B cell (primary cell): Measurements from ENCODE around the gene STXBP4. TPM values are rescaled to one million over a fixed set of nuclear protein-coding genes. Genes with fewer than 3 reads are reported as not detected.

Source experiments
- ATAC-seq: fragments of 200-7000 bp; cut with Tn5 transposase; one replicate; pipeline ENCODE4 v1.10.0; 2021; ENCODE audit warnings: low read depth, mild to moderate bottlenecking, moderate number of reproducible peaks, moderate library complexity
- CTCF ChIA-PET: fragments of 350-600 bp; sonication (Branson Sonifier 250); formaldehyde crosslinking; loops from one replicate; lab custom pipeline; 2021; ENCODE audit warnings: antibody characterized with exemption, inconsistent platforms; lab: Charles Lee
- POLR2A ChIA-PET: fragments of 350-600 bp; sonication (Branson Sonifier 250); formaldehyde crosslinking; loops from one replicate; lab custom pipeline; 2021; ENCODE audit warnings: antibody characterized with exemption; lab: Charles Lee
- DNase-seq: peaks from one replicate; pipeline ENCODE4 v3.0.0; 2013
- H2AFZ ChIP-seq: 2 replicates; pipeline ENCODE4 v1.6.1; 2012; ENCODE audit warnings: mild to moderate bottlenecking, low read depth, low read length; ENCODE audit not compliant: insufficient read depth, poor library complexity, severe bottlenecking
- H3K27ac ChIP-seq, 2 donors: 1 replicate in 1 of 2; 2 replicates in 1 of 2; pipeline ENCODE4 v1.5.1; 2012 to 2013; ENCODE audit warnings: low read length in 2 of 2, mild to moderate bottlenecking in 2 of 2, moderate library complexity in 1 of 2
- H3K27me3 ChIP-seq, 4 experiments: fragments of 200-600 bp in 1 of 4; sonication (generic) in 1 of 4; replicated peaks in 1 of 4; 1 replicate in 2 of 4; 2 replicates in 2 of 4; pipeline versions ENCODE4 v1.6.1 to v1.7.0; 2013 to 2016; ENCODE audit warnings: low read length in 3 of 4, mild to moderate bottlenecking in 2 of 4, mixed read lengths in 1 of 4, moderate library complexity in 1 of 4; ENCODE audit not compliant: insufficient read depth in 4 of 4, control insufficient read depth in 3 of 4; ENCODE audit errors: control extremely low read depth in 1 of 4
- H3K36me3 ChIP-seq, 2 experiments: replicated peaks in 1 of 2; 1 replicate in 1 of 2; 2 replicates in 1 of 2; pipeline versions ENCODE4 v1.6.1 to v1.7.1; 2013; ENCODE audit warnings: low read length in 1 of 2; ENCODE audit not compliant: insufficient read depth in 2 of 2, control insufficient read depth in 1 of 2; ENCODE audit errors: control extremely low read depth in 1 of 2, extremely low read depth in 1 of 2
- H3K4me1 ChIP-seq, 2 donors: fragments of 200-600 bp in 1 of 2; sonication (generic) in 1 of 2; 1 replicate in 1 of 2; 2 replicates in 1 of 2; pipeline versions ENCODE4 v1.5.1 to v1.6.1; 2013 to 2017; ENCODE audit warnings: low read length in 2 of 2; ENCODE audit not compliant: control insufficient read depth in 2 of 2, insufficient read depth in 2 of 2
- H3K4me2 ChIP-seq: replicated peaks from 2 replicates; pipeline ENCODE3; 2012; ENCODE audit warnings: mild to moderate bottlenecking, low read depth, low read length; ENCODE audit not compliant: poor library complexity, severe bottlenecking
- H3K4me3 ChIP-seq, 5 experiments: fragments of 200-600 bp in 1 of 5; sonication (generic) in 1 of 5; 1 replicate in 3 of 5; 2 replicates in 2 of 5; pipeline versions ENCODE4 v1.5.1 to v1.7.0; 2011 to 2016; ENCODE audit warnings: low read length in 4 of 5, mild to moderate bottlenecking in 4 of 5, low read depth in 2 of 5, control low read depth in 1 of 5, moderate library complexity in 1 of 5; ENCODE audit not compliant: insufficient read depth in 1 of 5; ENCODE audit errors: control extremely low read depth in 1 of 5, extremely low read depth in 1 of 5
- H3K79me2 ChIP-seq: fragments of 200-600 bp; sonication (generic); one replicate; pipeline ENCODE4 v1.6.0; 2016; ENCODE audit warnings: low read length; ENCODE audit not compliant: control insufficient read depth, insufficient read depth
- H3K9ac ChIP-seq: fragments of 200-600 bp; sonication (generic); 2 replicates; pipeline ENCODE4 v1.6.1; 2017; ENCODE audit warnings: mild to moderate bottlenecking, low read length, moderate library complexity
- H3K9me3 ChIP-seq, 3 donors: one replicate each; pipeline versions ENCODE4 v1.6.1 to v1.7.1; 2013; ENCODE audit warnings: low read length in 2 of 3; ENCODE audit not compliant: control insufficient read depth in 2 of 3, insufficient read depth in 1 of 3; ENCODE audit errors: control extremely low read depth in 1 of 3
- H4K20me1 ChIP-seq: 2 replicates; pipeline ENCODE4 v1.6.0; 2012; ENCODE audit warnings: mild to moderate bottlenecking, low read length; ENCODE audit not compliant: insufficient read depth, control insufficient read depth, poor library complexity, severe bottlenecking
- H3K27ac Mint-ChIP-seq: one replicate; pipeline ENCODE4 v1.8.0; 2021; ENCODE audit warnings: mixed read lengths
- H3K27me3 Mint-ChIP-seq: one replicate; pipeline ENCODE4 v1.8.0; 2021; ENCODE audit warnings: mixed read lengths
- H3K4me1 Mint-ChIP-seq: one replicate; pipeline ENCODE4 v1.8.0; 2021; ENCODE audit warnings: mixed read lengths
- H3K4me3 Mint-ChIP-seq: one replicate; pipeline ENCODE4 v1.8.0; 2021; ENCODE audit warnings: mixed read lengths
- H3K9me3 Mint-ChIP-seq: one replicate; pipeline ENCODE4 v1.8.0; 2022; ENCODE audit warnings: mixed read lengths; ENCODE audit not compliant: insufficient read depth
- CTCF ChIP-seq: fragments of 200-600 bp; IDR thresholded peaks from one replicate; pipeline ENCODE4 v1.8.0; 2022; ENCODE audit warnings: antibody characterized with exemption, mild to moderate bottlenecking
- EZH2 ChIP-seq: IDR thresholded peaks from 2 replicates; pipeline ENCODE4 v1.6.1; 2012; ENCODE audit warnings: borderline replicate concordance, low read depth, mild to moderate bottlenecking, moderate library complexity, low read length; ENCODE audit not compliant: insufficient read depth, poor library complexity, severe bottlenecking
- WGBS: methylation state at CpG from one replicate; pipeline ENCODE4 v1.1.5; 2013; ENCODE audit warnings: missing lambda C conversion rate; ENCODE audit not compliant: insufficient coverage; 5-methylcytosine and 5-hydroxymethylcytosine counted together
- intact Hi-C: fragments of 100-400 bp; cut with micrococcal nuclease; formaldehyde crosslinking; loops from one replicate; pipeline ENCODE4 v1.10.0; 2022
- polyA plus RNA-seq: library from polyadenylated mRNA; depleted of rRNA; stranded (reverse); fragments of >200 nt; gene quantifications from 2 replicates; pipeline ENCODE4 v1.2.3, GENCODE V29; 2012
- total RNA-seq, 2 donors: library from RNA; stranded (reverse); fragments of 120-200 nt in 1 of 2; gene quantifications; 1 replicate in 1 of 2; 2 replicates in 1 of 2; pipeline versions ENCODE4 v1.2.3 to v1.2.4, GENCODE V29; 2013 to 2022

STXBP4 gene
- total and polyA plus RNA-seq, 2 donors (not counting 1 experiment from before 2014, with no cell fraction given): 1.2 to 11.4 TPM

DNA sequence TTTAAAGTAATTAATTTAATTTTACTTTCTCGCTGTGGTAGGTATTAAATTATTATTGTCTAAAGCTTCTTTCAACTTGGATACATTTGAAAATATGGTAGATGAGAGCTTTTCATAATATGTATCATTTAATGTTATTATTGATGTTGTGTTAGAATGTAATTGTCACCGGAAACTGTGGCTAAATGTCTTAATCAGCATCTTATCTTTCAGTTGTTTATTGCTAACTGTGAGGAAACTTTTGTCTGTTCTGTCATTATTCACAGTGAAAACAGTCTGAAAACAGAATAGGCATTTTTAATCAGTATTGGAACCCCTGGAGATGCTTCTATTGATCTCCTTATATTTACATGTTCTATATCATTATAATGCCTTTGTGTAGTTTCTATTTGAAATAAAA, 120.7 kb downstream of the STXBP4 start:
- H3K36me3 ChIP-seq: no peaks in the 10 kb centered on the region
- H3K4me1 Mint-ChIP-seq: no peaks in the 10 kb centered on the region
- no peaks in the 10 kb centered on the region for H3K4me1 ChIP-seq
- no peaks in the 10 kb centered on the region for H4K20me1 ChIP-seq
- H3K4me2 ChIP-seq: no peak overlapping the region
- no peaks in the 10 kb centered on the region for H3K79me2 ChIP-seq
- peaks cover 2% of the 10 kb centered on the region for H3K9me3 Mint-ChIP-seq
- no peak overlapping the region for H2AFZ ChIP-seq
- H3K27me3 Mint-ChIP-seq: no peaks in the 10 kb centered on the region
- ChIA-PET CTCF (no interaction called here), POLR2A (no interaction called here)
- DNase-seq (no peak), ATAC-seq (no peak)
- no peak overlapping the region for H3K4me3 ChIP-seq
- H3K9me3 ChIP-seq: peaks cover 0 to 2% (median 0%) of the 10 kb centered on the region in 3 donors
- intact Hi-C loops: no loop called here
- no peaks in the 10 kb centered on the region for H3K27me3 ChIP-seq
- no peak overlapping the region for H3K9ac ChIP-seq
- WGBS: no CpG with 5 or more reads among the region's 2 CpGs
- TF ChIP-seq EZH2 (no peak), CTCF (no peak)
- no peak overlapping the region for H3K27ac Mint-ChIP-seq
- H3K4me3 Mint-ChIP-seq: no peak overlapping the region
- no peak overlapping the region for H3K27ac ChIP-seq

DNA sequence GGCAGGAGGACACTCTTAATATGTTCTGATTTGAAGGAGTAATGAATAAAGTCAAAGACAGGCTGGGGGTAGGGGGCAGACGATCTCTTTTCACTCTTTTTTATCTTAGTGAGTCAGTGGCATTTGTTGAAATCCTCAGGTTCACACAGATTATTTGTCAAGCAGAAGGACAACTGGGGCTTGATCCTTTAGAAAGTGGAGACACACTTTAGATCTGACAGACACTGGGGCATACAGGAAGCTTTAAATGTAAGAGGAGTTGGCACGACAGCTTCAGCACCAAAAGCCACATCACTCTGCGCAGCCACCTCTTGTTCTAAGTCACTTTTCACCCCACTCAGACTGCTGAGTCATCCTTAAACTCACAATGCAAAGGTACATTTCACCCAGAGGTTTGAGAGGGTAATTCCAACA, 121.5 kb downstream of the STXBP4 start:
- no peaks in the 10 kb centered on the region for H3K27me3 ChIP-seq
- H3K4me1 ChIP-seq: no peaks in the 10 kb centered on the region
- ATAC-seq (no peak), DNase-seq (no peak)
- peaks cover 0 to 2% (median 0%) of the 10 kb centered on the region in 3 donors for H3K9me3 ChIP-seq
- H3K4me2 ChIP-seq: no peak overlapping the region
- no peaks in the 10 kb centered on the region for H3K36me3 ChIP-seq
- TF ChIP-seq EZH2: no peak
- no peak for TF ChIP-seq CTCF
- Mint-ChIP-seq H3K27me3 (no peaks in the 10 kb centered on the region), H3K4me3 (no peak overlapping the region), H3K9me3 (peaks cover 2% of the 10 kb centered on the region), H3K27ac (no peak overlapping the region), H3K4me1 (no peaks in the 10 kb centered on the region)
- H3K27ac ChIP-seq: no peak overlapping the region
- H3K9ac ChIP-seq: no peak overlapping the region
- WGBS: 50% methylated on average over 1 of the region's 3 CpGs
- ChIA-PET CTCF (no interaction called here), POLR2A (no interaction called here)
- H3K4me3 ChIP-seq: no peak overlapping the region
- H3K79me2 ChIP-seq: no peaks in the 10 kb centered on the region
- no peak overlapping the region for H2AFZ ChIP-seq
- intact Hi-C loops: no loop called here
- no peaks in the 10 kb centered on the region for H4K20me1 ChIP-seq
